ENCODE results near the gene NAA80. TPM values are rescaled to one million over a fixed set of nuclear protein-coding genes. Genes with fewer than 3 reads are reported as not detected.

NAA80 gene
- 10 to 100 TPM in 1 of 2 donors, 1 to 10 TPM in 1; 4.4 to 11.2 TPM for total RNA-seq

- intact Hi-C loops (cut with DNase I): no loop called here
- peak in 6 of 7 experiments; percentile 24 to 71 (median 58) for TF ChIP-seq CTCF (IDR thresholded peaks at IDR 0.05)
- peak; percentile 92 to 96 (median 96) for TF ChIP-seq POLR2A (IDR thresholded peaks at IDR 0.05)
- 0 to 3% methylated on average over 13 to 61 of the region's 61 CpGs for WGBS, 2 donors
Observed at GRCh38 chr3:50298836-50299637, at the start of gene NAA80, which contains the start of gene HYAL3. NAA80 (minus strand) TSS chr3:50299405; CDS start chr3:50297463, 1,942 bp downstream. HYAL3 (minus strand) TSS chr3:50299405; CDS start chr3:50295602, 3,803 bp downstream.

GRCh38 chr3:50347187-50347813 lies 48.1 kb upstream of the NAA80 start:
- H3K27me3 ChIP-seq: no peaks in the 10 kb centered on the region
- ATAC-seq: peak; percentile 28
- H3K27ac ChIP-seq: peak overlapping the region in 2 of 4 donors; percentile 39 to 52
- no peak overlapping the region for H3K4me3 ChIP-seq
- intact Hi-C loops (cut with DNase I): loop anchor here (10.0 kb wide), 1 partner anchor 198 kb away; no protein-coding TSS in a partner anchor
- H3K36me3 ChIP-seq (replicated peaks in 1 of 2; ENCODE audit: insufficient read depth in 1 of 2, low read depth in 2 of 2): no peaks in the 10 kb centered on the region
- TF ChIP-seq POLR2A (IDR thresholded peaks at IDR 0.05) (peak in 1 of 3 donors; percentile 9), CTCF (IDR thresholded peaks at IDR 0.05) (peak in 6 of 7 experiments; percentile 37 to 76 (median 60))
- peak; percentile 80 to 83 (median 83) for DNase-seq
- no peaks in the 10 kb centered on the region for H3K9me3 ChIP-seq
- peaks cover 53% of the 10 kb centered on the region for H3K4me1 ChIP-seq
- WGBS, 2 donors: 21 to 27% methylated on average over 12 to 14 of the region's 14 CpGs

More at GRCh38 chr3:50298836-50299637, at the start of gene NAA80, which contains the start of gene HYAL3:
- Histone ChIP-seq H3K36me3 (replicated peaks in 1 of 2; ENCODE audit: insufficient read depth in 1 of 2, low read depth in 2 of 2) (no peaks in the 10 kb centered on the region), H3K9me3 (no peaks in the 10 kb centered on the region), H3K27ac (peak within 1 kb of the TSS; percentile 77 to 91 (median 85)), H3K27me3 (no peaks in the 10 kb centered on the region), H3K4me1 (peaks cover 58% of the 10 kb centered on the region), H3K4me3 (peak within 1 kb of the TSS; percentile 11 to 24)
- ATAC-seq (peak; percentile 88), DNase-seq (peak; percentile 99 to 100 (median 100))

- peak; percentile 43 to 63 (median 58) for DNase-seq
- Histone ChIP-seq H3K4me3 (no peak within 1 kb of the TSS), H3K4me1 (peaks cover 44% of the 10 kb centered on the region), H3K9me3 (no peaks in the 10 kb centered on the region), H3K27me3 (no peaks in the 10 kb centered on the region), H3K36me3 (replicated peaks in 1 of 2; ENCODE audit: insufficient read depth in 1 of 2, low read depth in 2 of 2) (no peaks in the 10 kb centered on the region), H3K27ac (no peak within 1 kb of the TSS)
- 15 to 48% methylated on average over 22 to 45 of the region's 45 CpGs for WGBS, 2 donors
- intact Hi-C loops (cut with DNase I): loop anchor here (10.0 kb wide), 1 partner anchor 199 kb away; no protein-coding TSS in a partner anchor
- no peak for ATAC-seq
- TF ChIP-seq POLR2A (IDR thresholded peaks at IDR 0.05) (peak in 1 of 3 donors; percentile 1), CTCF (IDR thresholded peaks at IDR 0.05) (no peak)
Observed at GRCh38 chr3:50345586-50346234, 46.5 kb upstream of the NAA80 start, which contains the start of gene ZMYND10. ZMYND10 (minus strand) TSS chr3:50345732; CDS start chr3:50345579, 153 bp downstream.

GRCh38 chr3:50345008-50345407 lies 45.8 kb upstream of the NAA80 start:
- H3K27ac ChIP-seq: no peak overlapping the region
- H3K9me3 ChIP-seq: no peaks in the 10 kb centered on the region
- H3K4me3 ChIP-seq: no peak overlapping the region
- no peaks in the 10 kb centered on the region for H3K27me3 ChIP-seq
- TF ChIP-seq CTCF (IDR thresholded peaks at IDR 0.05) (no peak), POLR2A (IDR thresholded peaks at IDR 0.05) (no peak)
- intact Hi-C loops (cut with DNase I): loop anchor here (10.0 kb wide), 1 partner anchor 200 kb away; no protein-coding TSS in a partner anchor
- no peak for ATAC-seq
- peaks cover 39% of the 10 kb centered on the region for H3K4me1 ChIP-seq
- no peaks in the 10 kb centered on the region for H3K36me3 ChIP-seq (replicated peaks in 1 of 2; ENCODE audit: insufficient read depth in 1 of 2, low read depth in 2 of 2)
- DNase-seq: no peak
- 63 to 72% methylated on average over 6 to 8 of the region's 8 CpGs for WGBS, 2 donors

Measured in body of pancreas (tissue), 4 donors.